ENCODE results near the gene MGAT5B. TPM values are rescaled to one million over a fixed set of nuclear protein-coding genes. Genes with fewer than 3 reads are reported as not detected.

The MGAT5B gene
- total RNA-seq, 1 experiment from 2014 or later: 14.3 TPM

GRCh38 chr17:76998839-76999238 lies 130.6 kb downstream of the MGAT5B start:
- BruUV-seq (replicated peaks): no TSS peak
- H3K79me2 ChIP-seq (ENCODE audit: low read depth): no peaks in the 10 kb centered on the region
- TF ChIP-seq CTCF (conservative IDR thresholded peaks at IDR 0.05) (no peak), EZH2 (IDR thresholded peaks at IDR 0.05; ENCODE audit: low read depth) (no peak)
- H3K27me3 ChIP-seq (ENCODE audit: insufficient read depth, low read depth): no peaks in the 10 kb centered on the region
- ChIA-PET CTCF (interaction anchor here (0.6 kb wide), 1 partner anchor 38 kb away, joined by 3 read pairs; no protein-coding TSS in a partner anchor), POLR2A (ENCODE audit: unreplicated experiment) (no interaction called here)
- no peak overlapping the region for H3K4me3 ChIP-seq
- H3K9me2 ChIP-seq (ENCODE audit: insufficient read depth): no peaks in the 10 kb centered on the region
- no peak overlapping the region for H3K27ac ChIP-seq
- intact Hi-C loops (cut with micrococcal nuclease; ENCODE audit: unreplicated experiment): no loop called here
- H4K20me1 ChIP-seq (ENCODE audit: insufficient read depth): peaks cover 4% of the 10 kb centered on the region; the same call in 1 of the 2 replicates
- H3K36me3 ChIP-seq (ENCODE audit: low read depth): no peaks in the 10 kb centered on the region
- peaks cover 19% of the 10 kb centered on the region for H3K4me1 ChIP-seq (replicated peaks; ENCODE audit: insufficient read depth)
- H3K9me3 ChIP-seq (ENCODE audit: insufficient read depth, low read depth): no peaks in the 10 kb centered on the region
- no peak overlapping the region for H2AFZ ChIP-seq
- no peak overlapping the region for H3K4me2 ChIP-seq
- DNase-seq: no peak
- H3F3A ChIP-seq (ENCODE audit: insufficient read depth, low read depth): peaks cover 20% of the 10 kb centered on the region; the same call in 1 of the 2 replicates

Other genes with a start within 250 kb of the MGAT5B start
- gene ST6GALNAC1, start 224.6 kb upstream of the MGAT5B start, total RNA-seq (2021): 0.75 and 0.76 TPM in 2 replicates
- gene MXRA7, start 157.4 kb upstream of the MGAT5B start, total RNA-seq (2021): 5.5 and 8.9 TPM in 2 replicates
- gene JMJD6, start 141.8 kb upstream of the MGAT5B start, total RNA-seq (2021): 19.4 and 25.2 TPM in 2 replicates
- gene METTL23, start 141.6 kb upstream of the MGAT5B start, total RNA-seq (2021): 31.7 and 40.5 TPM in 2 replicates
- gene SRSF2, start 131.1 kb upstream of the MGAT5B start, total RNA-seq (2021): 186 and 187 TPM in 2 replicates
- 43.8 and 47.3 TPM in 2 replicates for gene MFSD11, start 130.3 kb upstream of the MGAT5B start, total RNA-seq (2021)

Measured in PC-9 (cell line).